Neuron (in vitro differentiated cells): ENCODE measurements around the gene KIAA0319L.

Experiments used
- H2AFZ ChIP-seq: one replicate; pipeline ENCODE4 v1.6.1; 2013; ENCODE audit warnings: low read depth, mild to moderate bottlenecking, inconsistent platforms, low read length, moderate library complexity
- H3K27me3 ChIP-seq: one replicate; pipeline ENCODE4 v1.6.1; 2013; ENCODE audit warnings: low read length; ENCODE audit not compliant: insufficient read depth
- H3K36me3 ChIP-seq: one replicate; pipeline ENCODE4 v1.6.1; 2013; ENCODE audit warnings: low read length; ENCODE audit not compliant: insufficient read depth
- H3K4me1 ChIP-seq: one replicate; pipeline ENCODE4 v1.6.1; 2013; ENCODE audit warnings: low read length; ENCODE audit not compliant: insufficient read depth
- H3K4me3 ChIP-seq: 2 replicates; pipeline ENCODE4 v1.5.1; 2013; ENCODE audit warnings: mild to moderate bottlenecking, low read length, moderate library complexity
- H3K9me3 ChIP-seq: one replicate; pipeline ENCODE4 v1.6.1; 2013; ENCODE audit warnings: low read length

Gene KIAA0319L

DNA sequence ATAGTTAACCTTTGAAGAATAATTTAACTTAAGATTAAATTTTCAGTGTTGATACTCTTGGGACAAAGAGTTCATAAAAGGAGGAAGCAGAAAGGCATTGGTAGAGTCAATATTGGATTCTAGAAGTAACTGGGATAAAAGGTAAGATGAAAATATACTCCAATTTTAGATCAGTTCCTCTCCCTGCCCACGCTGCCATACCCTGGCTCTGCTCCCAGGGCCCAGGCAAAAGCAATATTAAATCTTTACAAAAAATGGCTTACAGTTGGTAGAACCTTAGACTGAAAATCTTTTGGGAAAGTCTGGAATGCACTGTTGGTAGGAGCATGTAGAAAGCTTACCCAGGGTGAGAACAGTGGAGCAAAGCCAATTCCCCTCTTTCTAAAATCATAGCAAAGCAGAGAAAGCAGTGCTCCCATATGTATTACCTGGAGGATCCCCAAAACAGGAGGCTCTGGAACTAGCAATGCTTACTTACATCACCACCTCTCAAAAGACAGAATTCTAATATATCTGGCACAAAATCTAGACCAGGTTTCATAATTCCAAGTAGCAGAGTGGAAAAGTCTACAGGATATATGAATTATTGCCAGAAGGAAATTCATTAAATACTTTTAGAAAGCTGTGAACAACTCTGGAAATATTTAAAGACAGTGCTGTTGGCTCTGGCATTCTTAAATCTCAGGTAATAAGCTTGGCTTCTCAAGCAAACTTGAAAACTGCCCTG is 24.5 kb downstream of the KIAA0319L start:
- no peaks in the 10 kb centered on the region for H3K4me1 ChIP-seq
- no peaks in the 10 kb centered on the region for H3K27me3 ChIP-seq
- H3K4me3 ChIP-seq: no peak overlapping the region
- peaks cover 22% of the 10 kb centered on the region for H3K9me3 ChIP-seq
- H3K36me3 ChIP-seq: peaks cover 23% of the 10 kb centered on the region
- no peak overlapping the region for H2AFZ ChIP-seq

- H3K9me3 ChIP-seq: peaks cover 28% of the 10 kb centered on the region
- peaks cover 23% of the 10 kb centered on the region for H3K36me3 ChIP-seq
These were observed 25.8 kb downstream of the KIAA0319L start for GRCh38 chr1:35531368-35531767.

DNA sequence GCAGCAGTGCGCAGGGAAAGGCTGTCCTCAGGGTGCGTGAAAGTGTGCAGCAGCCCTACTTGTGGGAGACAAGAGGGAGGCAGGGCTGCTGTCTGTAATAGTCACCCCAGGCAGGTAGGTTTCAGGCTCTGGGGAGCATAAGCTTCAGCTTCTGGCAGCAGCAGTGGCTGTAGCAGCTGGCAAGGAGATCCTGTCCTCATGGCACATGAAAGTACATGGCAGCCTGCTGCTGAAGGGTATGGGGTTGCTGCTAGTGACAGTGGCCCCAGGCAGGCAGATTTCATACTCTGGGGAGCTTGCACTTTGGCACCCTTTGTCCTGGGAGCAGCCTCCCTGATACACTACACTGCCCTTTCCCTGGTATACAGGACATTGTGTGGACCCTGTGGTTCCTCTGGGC is 26.3 kb downstream of the KIAA0319L start:
- H3K27me3 ChIP-seq: no peaks in the 10 kb centered on the region
- peaks cover 29% of the 10 kb centered on the region for H3K9me3 ChIP-seq
- no peaks in the 10 kb centered on the region for H3K4me1 ChIP-seq
- H2AFZ ChIP-seq: no peak overlapping the region
- H3K4me3 ChIP-seq: no peak overlapping the region
- H3K36me3 ChIP-seq: peaks cover 23% of the 10 kb centered on the region

More at GRCh38 chr1:35531368-35531767, 25.8 kb downstream of the KIAA0319L start:
- Histone ChIP-seq H2AFZ (no peak overlapping the region), H3K4me3 (no peak overlapping the region), H3K27me3 (no peaks in the 10 kb centered on the region), H3K4me1 (no peaks in the 10 kb centered on the region)

GRCh38 chr1:35530168-35530567 is 27.0 kb downstream of the KIAA0319L start:
- Histone ChIP-seq H2AFZ (no peak overlapping the region), H3K36me3 (peaks cover 20% of the 10 kb centered on the region), H3K27me3 (no peaks in the 10 kb centered on the region), H3K9me3 (peaks cover 29% of the 10 kb centered on the region), H3K4me1 (no peaks in the 10 kb centered on the region), H3K4me3 (no peak overlapping the region)

DNA sequence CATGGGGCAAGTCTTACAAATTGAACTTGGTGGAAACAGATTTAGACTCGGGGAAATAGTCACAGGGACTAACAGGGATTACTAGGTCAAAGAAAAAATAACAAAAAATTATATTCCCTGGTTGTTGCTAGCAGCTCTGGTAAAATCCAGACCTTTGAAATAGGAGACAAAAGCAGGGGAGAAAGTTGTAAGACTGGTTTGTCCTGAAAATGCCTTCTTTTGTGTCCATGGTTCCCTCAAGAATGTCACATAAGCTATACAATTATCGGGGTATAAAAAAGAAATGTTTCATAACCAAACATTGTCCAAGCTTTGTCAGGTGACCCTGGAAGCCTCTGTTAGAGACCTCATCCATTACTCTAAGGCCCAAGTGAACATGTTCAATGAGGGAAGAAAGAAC is 33.1 kb downstream of the KIAA0319L start:
- Histone ChIP-seq H3K4me1 (no peaks in the 10 kb centered on the region), H3K9me3 (peaks cover 17% of the 10 kb centered on the region), H3K36me3 (peaks cover 4% of the 10 kb centered on the region), H3K27me3 (no peaks in the 10 kb centered on the region), H3K4me3 (no peak overlapping the region), H2AFZ (no peak overlapping the region)

DNA sequence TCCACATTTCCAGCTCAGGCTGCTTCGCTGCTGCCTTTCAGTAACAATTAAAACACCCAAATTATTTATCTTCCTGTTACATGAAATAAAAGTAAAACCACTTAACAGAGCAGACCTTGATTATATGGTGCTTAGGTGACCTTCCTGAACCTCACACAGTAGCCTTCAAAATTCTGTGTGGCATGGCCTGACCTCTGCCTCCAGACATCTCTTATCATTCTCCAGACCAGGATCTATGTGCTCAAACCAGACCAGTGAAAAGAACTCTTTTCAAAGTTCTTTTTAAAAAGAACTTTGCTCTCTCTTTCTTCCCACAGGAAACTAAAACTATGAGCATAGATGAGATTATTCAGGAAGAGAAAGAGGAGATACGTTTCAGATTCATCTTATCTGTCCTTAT is 37.8 kb downstream of the KIAA0319L start:
- H2AFZ ChIP-seq: no peak overlapping the region
- no peaks in the 10 kb centered on the region for H3K27me3 ChIP-seq
- H3K36me3 ChIP-seq: peaks cover 4% of the 10 kb centered on the region
- H3K4me1 ChIP-seq: no peaks in the 10 kb centered on the region
- no peak overlapping the region for H3K4me3 ChIP-seq
- peaks cover 9% of the 10 kb centered on the region for H3K9me3 ChIP-seq

- Histone ChIP-seq H3K36me3 (no peaks in the 10 kb centered on the region), H3K4me3 (no peak overlapping the region), H3K4me1 (no peaks in the 10 kb centered on the region), H3K27me3 (no peaks in the 10 kb centered on the region), H2AFZ (no peak overlapping the region), H3K9me3 (peaks cover 2% of the 10 kb centered on the region)
These were observed 39.0 kb downstream of the KIAA0319L start for GRCh38 chr1:35518183-35518582.

DNA sequence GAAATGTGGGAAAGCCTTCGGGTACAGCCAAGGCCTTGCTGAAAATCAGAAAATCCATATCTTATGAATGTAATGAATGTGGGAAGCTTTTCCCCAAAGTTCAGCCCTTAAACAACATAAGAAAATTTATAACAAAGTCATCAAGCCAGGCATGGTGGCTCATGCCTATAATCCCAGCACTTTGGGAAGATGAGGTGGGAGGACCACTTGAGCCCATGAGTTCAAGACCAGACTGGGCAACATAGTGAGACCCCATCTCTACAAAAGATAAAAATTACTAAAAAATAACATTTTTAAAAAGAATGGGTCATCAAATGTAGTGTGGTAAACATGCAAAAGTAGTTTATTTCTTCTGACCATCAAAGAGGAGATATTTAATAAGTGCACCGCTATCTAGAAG is 45.9 kb downstream of the KIAA0319L start:
- no peaks in the 10 kb centered on the region for H3K4me1 ChIP-seq
- peaks cover 8% of the 10 kb centered on the region for H3K36me3 ChIP-seq
- H3K27me3 ChIP-seq: no peaks in the 10 kb centered on the region
- H3K4me3 ChIP-seq: no peak overlapping the region
- no peaks in the 10 kb centered on the region for H3K9me3 ChIP-seq
- H2AFZ ChIP-seq: no peak overlapping the region

- Histone ChIP-seq H3K4me3 (no peak overlapping the region), H3K9me3 (no peaks in the 10 kb centered on the region), H2AFZ (no peak overlapping the region), H3K4me1 (no peaks in the 10 kb centered on the region), H3K27me3 (no peaks in the 10 kb centered on the region), H3K36me3 (peaks cover 15% of the 10 kb centered on the region)
These were observed 47.6 kb downstream of the KIAA0319L start for GRCh38 chr1:35509558-35509957.

- H3K27me3 ChIP-seq: no peaks in the 10 kb centered on the region
- no peak overlapping the region for H2AFZ ChIP-seq
- no peak overlapping the region for H3K4me3 ChIP-seq
- no peaks in the 10 kb centered on the region for H3K4me1 ChIP-seq
- no peaks in the 10 kb centered on the region for H3K9me3 ChIP-seq
- peaks cover 15% of the 10 kb centered on the region for H3K36me3 ChIP-seq
These were observed 49.3 kb downstream of the KIAA0319L start for GRCh38 chr1:35507947-35508346.

GRCh38 chr1:35506960-35507912 is 50.0 kb downstream of the KIAA0319L start:
- H2AFZ ChIP-seq: no peak overlapping the region

GRCh38 chr1:35505911-35506798 is 51.0 kb downstream of the KIAA0319L start:
- no peaks in the 10 kb centered on the region for H3K4me1 ChIP-seq

More at GRCh38 chr1:35506960-35507912, 50.0 kb downstream of the KIAA0319L start:
- no peaks in the 10 kb centered on the region for H3K4me1 ChIP-seq
- H3K27me3 ChIP-seq: no peaks in the 10 kb centered on the region
- H3K36me3 ChIP-seq: peaks cover 15% of the 10 kb centered on the region
- no peak overlapping the region for H3K4me3 ChIP-seq
- no peaks in the 10 kb centered on the region for H3K9me3 ChIP-seq

More at GRCh38 chr1:35505911-35506798, 51.0 kb downstream of the KIAA0319L start:
- no peaks in the 10 kb centered on the region for H3K9me3 ChIP-seq
- no peak overlapping the region for H2AFZ ChIP-seq
- no peak overlapping the region for H3K4me3 ChIP-seq
- H3K27me3 ChIP-seq: no peaks in the 10 kb centered on the region
- H3K36me3 ChIP-seq: peaks cover 15% of the 10 kb centered on the region
